ENCODE data around the gene ROBO4. TPM values are rescaled to one million over a fixed set of nuclear protein-coding genes. Genes with fewer than 3 reads are reported as not detected.

Gene ROBO4
- total and polyA plus RNA-seq, 4 donors, result 27.3 to 52.1 (median 41.9) TPM

DNA sequence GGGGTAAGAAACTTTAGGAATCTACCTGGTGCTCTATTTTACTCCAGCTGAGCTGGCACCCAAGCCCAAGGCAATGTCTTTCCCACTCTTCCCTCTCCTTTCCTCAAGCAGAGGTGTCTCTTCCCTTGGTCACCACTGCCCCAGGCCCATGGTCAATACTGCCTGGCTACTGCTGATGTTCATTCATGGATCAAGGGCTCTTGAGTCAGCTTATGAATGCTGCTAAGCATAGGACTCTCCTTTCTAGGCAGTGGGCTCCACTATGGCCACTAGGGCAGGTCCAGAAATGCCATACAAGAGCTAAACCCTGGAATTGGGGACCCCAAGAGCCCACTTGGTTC lies 18.7 kb upstream of the ROBO4 start:
- H3K4me3 ChIP-seq, result no peak overlapping the region
- no peaks in the 10 kb centered on the region for H3K36me3 ChIP-seq (ENCODE audit: control insufficient read depth in 4 of 4, insufficient read depth in 4 of 4, low read length in 4 of 4)
- TF ChIP-seq CTCF (IDR thresholded peaks at IDR 0.05; ENCODE audit: control extremely low read depth, extremely low read depth), result no peak
- ATAC-seq (ENCODE audit: insufficient read depth, low FRiP score), result no peak
- peaks cover 0 to 3% (median under 1%) of the 10 kb centered on the region in 4 donors for H3K9me3 ChIP-seq (ENCODE audit: control insufficient read depth in 4 of 4, insufficient read depth in 3 of 4, low read length in 3 of 4)
- H3K27ac ChIP-seq (ENCODE audit: low read depth in 1 of 2, low read length in 1 of 2), result no peak overlapping the region
- H3K27me3 ChIP-seq (ENCODE audit: control insufficient read depth in 3 of 3, insufficient read depth in 3 of 3, low read length in 2 of 3), result no peaks in the 10 kb centered on the region
- no peak for DNase-seq
- H3K9ac ChIP-seq (ENCODE audit: insufficient read depth in 1 of 2, low read length in 2 of 2), result no peak overlapping the region
- peaks cover 0 to 18% (median 13%) of the 10 kb centered on the region in 5 donors for H3K4me1 ChIP-seq (ENCODE audit: control insufficient read depth in 5 of 5, insufficient read depth in 5 of 5, low read length in 5 of 5)

GRCh38 chr11:124915541-124916369 lies 18.1 kb upstream of the ROBO4 start:
- 78 to 83% methylated on average over 3 of the region's 3 CpGs for WGBS, 2 donors
- DNase-seq (no peak), ATAC-seq (ENCODE audit: insufficient read depth, low FRiP score) (no peak)
- Histone ChIP-seq H3K27ac (ENCODE audit: low read depth in 1 of 2, low read length in 1 of 2) (no peak overlapping the region), H3K4me1 (ENCODE audit: control insufficient read depth in 5 of 5, insufficient read depth in 5 of 5, low read length in 5 of 5) (peaks cover 0 to 16% (median 13%) of the 10 kb centered on the region in 5 donors), H3K9me3 (ENCODE audit: control insufficient read depth in 4 of 4, insufficient read depth in 3 of 4, low read length in 3 of 4) (peaks cover 0 to 4% (median under 1%) of the 10 kb centered on the region in 4 donors), H3K4me3 (no peak overlapping the region), H3K9ac (ENCODE audit: insufficient read depth in 1 of 2, low read length in 2 of 2) (no peak overlapping the region), H3K36me3 (ENCODE audit: control insufficient read depth in 4 of 4, insufficient read depth in 4 of 4, low read length in 4 of 4) (no peaks in the 10 kb centered on the region), H3K27me3 (ENCODE audit: control insufficient read depth in 3 of 3, insufficient read depth in 3 of 3, low read length in 2 of 3) (no peaks in the 10 kb centered on the region)
- no peak for TF ChIP-seq CTCF (IDR thresholded peaks at IDR 0.05; ENCODE audit: control extremely low read depth, extremely low read depth)

DNA sequence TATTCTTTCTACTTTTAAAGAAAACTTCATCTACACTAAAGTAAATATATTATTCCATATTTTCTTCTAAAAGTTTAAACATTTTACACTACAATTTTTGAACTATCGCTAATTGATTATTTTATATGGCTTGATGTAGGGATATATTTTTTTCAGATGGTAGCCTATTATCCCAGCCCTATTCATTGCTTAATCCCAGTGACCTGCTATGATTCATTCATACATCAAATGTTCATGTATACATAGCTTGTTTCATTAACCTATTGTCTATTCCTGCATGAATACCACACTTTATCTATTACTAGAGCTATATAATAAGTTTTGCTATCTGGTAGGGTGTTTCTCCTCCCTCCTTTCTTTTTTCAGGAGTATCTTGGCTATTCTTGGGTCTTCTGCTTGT lies 5.0 kb upstream of the ROBO4 start:
- Histone ChIP-seq H3K36me3 (ENCODE audit: control insufficient read depth in 4 of 4, insufficient read depth in 4 of 4, low read length in 4 of 4) (no peaks in the 10 kb centered on the region), H3K4me1 (ENCODE audit: control insufficient read depth in 5 of 5, insufficient read depth in 5 of 5, low read length in 5 of 5) (peaks cover 0 to 22% (median 4%) of the 10 kb centered on the region in 5 donors), H3K27ac (ENCODE audit: low read depth in 1 of 2, low read length in 1 of 2) (no peak overlapping the region), H3K9ac (ENCODE audit: insufficient read depth in 1 of 2, low read length in 2 of 2) (no peak overlapping the region), H3K9me3 (ENCODE audit: control insufficient read depth in 4 of 4, insufficient read depth in 3 of 4, low read length in 3 of 4) (no peaks in the 10 kb centered on the region), H3K27me3 (ENCODE audit: control insufficient read depth in 3 of 3, insufficient read depth in 3 of 3, low read length in 2 of 3) (peaks cover 0 to 9% (median 4%) of the 10 kb centered on the region in 3 donors), H3K4me3 (no peak overlapping the region)
- no peak for TF ChIP-seq CTCF (IDR thresholded peaks at IDR 0.05; ENCODE audit: control extremely low read depth, extremely low read depth)
- ATAC-seq (ENCODE audit: insufficient read depth, low FRiP score) (no peak), DNase-seq (no peak)
- WGBS, 2 donors, result 97 to 100% methylated on average over 1 of the region's 1 CpG

Data from lung (tissue), 12 donors.